ENCODE results near the gene SPSB1.

- TF ChIP-seq POLR2AphosphoS5 (IDR thresholded peaks at IDR 0.05; ENCODE audit: low read depth, low read length) (no peak), REST (IDR thresholded peaks at IDR 0.05; ENCODE audit: insufficient read depth in 1 of 2, low read depth in 2 of 2, low read length in 2 of 2) (no peak), SIN3A (IDR thresholded peaks at IDR 0.05; ENCODE audit: borderline replicate concordance, insufficient read depth, low read length) (no peak), TAF1 (IDR thresholded peaks at IDR 0.05; ENCODE audit: borderline replicate concordance, insufficient read depth, low read length) (no peak)
These were observed 32.5 kb upstream of the SPSB1 start for GRCh38 chr1:9260059-9260766.
